HEK293 (cell line): Measurements from ENCODE around the gene CD244.

ENCODE experiments used
- CTCF ChIA-PET: fragments of 350-600 bp; formaldehyde crosslinking; extraction: SDS; loops from one replicate; lab custom pipeline; 2021; ENCODE audit warnings: antibody characterized with exemption; lab: Yijun Ruan, JAX
- POLR2A ChIA-PET: fragments of 300-600 bp; formaldehyde crosslinking; extraction: SDS; loops from one replicate; lab custom pipeline; 2020; ENCODE audit warnings: antibody characterized with exemption, inconsistent platforms; lab: Yijun Ruan, JAX
- H3K27ac ChIP-seq: fragments of 200-500 bp; sonication (Bioruptor generic); 2 replicates; pipeline ENCODE4 v1.5.1; 2014; ENCODE audit warnings: low read depth, low read length, control low read depth, inconsistent platforms; ENCODE audit errors: extremely low read depth
- H3K36me3 ChIP-seq, 2 experiments: fragments of 200-500 bp in 1 of 2; sonication (Bioruptor generic) in 1 of 2; 1 replicate in 1 of 2; 2 replicates in 1 of 2; pipeline ENCODE4 v1.5.1; 2014 to 2017; ENCODE audit warnings: inconsistent platforms in 2 of 2, low read length in 2 of 2; ENCODE audit not compliant: control insufficient read depth in 2 of 2, insufficient read depth in 1 of 2
- H3K4me1 ChIP-seq: fragments of 200-500 bp; sonication (Bioruptor generic); 2 replicates; pipeline ENCODE4 v1.5.1; 2014; ENCODE audit warnings: mild to moderate bottlenecking, low read length, inconsistent platforms; ENCODE audit not compliant: control insufficient read depth, insufficient read depth
- H3K4me3 ChIP-seq: 2 replicates; pipeline ENCODE4 v1.5.1; 2011; ENCODE audit warnings: low read depth, mild to moderate bottlenecking, control low read depth, low read length, moderate library complexity
- H3K9me3 ChIP-seq: fragments of 200-500 bp; sonication (Bioruptor generic); 2 replicates; pipeline ENCODE4 v1.5.1; 2014; ENCODE audit warnings: low read depth, low read length, inconsistent platforms; ENCODE audit not compliant: control insufficient read depth, insufficient read depth
- GFI1B ChIP-seq: fragments of 450-650 bp; formaldehyde crosslinking; IDR thresholded peaks from 2 replicates; pipeline ENCODE4 v1.5.1; 2016; ENCODE audit warnings: missing biosample characterization, missing genetic modification characterization
- GLI2 ChIP-seq: fragments of 450-650 bp; formaldehyde crosslinking; IDR thresholded peaks from 2 replicates; pipeline ENCODE4; 2017; ENCODE audit warnings: missing biosample characterization, missing genetic modification characterization, low read depth, borderline replicate concordance
- GLI4 ChIP-seq: fragments of 450-650 bp; formaldehyde crosslinking; IDR thresholded peaks from 2 replicates; pipeline ENCODE4 v1.5.1; 2016; ENCODE audit warnings: missing biosample characterization, missing genetic modification characterization
- HOXA7 ChIP-seq: sonication (generic); formaldehyde crosslinking; IDR thresholded peaks from 2 replicates; pipeline ENCODE4 v1.8.1; 2022; ENCODE audit warnings: missing genetic modification reagents, borderline replicate concordance
- SP2 ChIP-seq: fragments of 450-650 bp; formaldehyde crosslinking; IDR thresholded peaks from 2 replicates; pipeline ENCODE4 v1.5.1; 2016; ENCODE audit warnings: missing biosample characterization, missing genetic modification characterization
- ZFHX2 ChIP-seq: fragments of 450-650 bp; formaldehyde crosslinking; conservative IDR thresholded peaks from 2 replicates; pipeline ENCODE4 v1.5.1; 2016; ENCODE audit warnings: missing biosample characterization, missing genetic modification characterization
- ZFP41 ChIP-seq: fragments of 450-650 bp; formaldehyde crosslinking; IDR thresholded peaks from 2 replicates; pipeline ENCODE4 v1.5.1; 2016; ENCODE audit warnings: missing biosample characterization, missing genetic modification characterization, borderline replicate concordance
- ZNF140 ChIP-seq: fragments of 450-650 bp; formaldehyde crosslinking; IDR thresholded peaks from 2 replicates; pipeline ENCODE4 v1.5.1; 2016; ENCODE audit warnings: missing biosample characterization, missing genetic modification characterization
- ZNF221 ChIP-seq: fragments of 450-650 bp; formaldehyde crosslinking; IDR thresholded peaks from 2 replicates; pipeline ENCODE4 v1.5.1; 2017; ENCODE audit warnings: missing biosample characterization, missing genetic modification characterization, borderline replicate concordance
- ZNF248 ChIP-seq: fragments of 450-650 bp; formaldehyde crosslinking; IDR thresholded peaks from 2 replicates; pipeline ENCODE4 v1.5.1; 2017; ENCODE audit warnings: missing biosample characterization, missing genetic modification characterization
- ZNF354C ChIP-seq: fragments of 450-650 bp; formaldehyde crosslinking; IDR thresholded peaks from 2 replicates; pipeline ENCODE4 v1.5.1; 2016; ENCODE audit warnings: missing biosample characterization, missing genetic modification characterization, low read depth, borderline replicate concordance
- ZNF623 ChIP-seq: fragments of 450-650 bp; formaldehyde crosslinking; IDR thresholded peaks from 2 replicates; pipeline ENCODE4 v1.5.1; 2016; ENCODE audit warnings: missing biosample characterization, missing genetic modification characterization
- ZNF645 ChIP-seq: fragments of 450-650 bp; formaldehyde crosslinking; IDR thresholded peaks from 2 replicates; pipeline ENCODE4; 2016; ENCODE audit warnings: missing biosample characterization, missing genetic modification characterization
- ZSCAN30 ChIP-seq: fragments of 450-650 bp; IDR thresholded peaks from 2 replicates; pipeline ENCODE4 v1.5.1; 2018; ENCODE audit warnings: missing biosample characterization, mild to moderate bottlenecking, missing genetic modification characterization, moderate library complexity
- TF ChIP-seq, protein P1 (sequence below): IDR thresholded peaks from 2 replicates; pipeline ENCODE4 v1.6.1; 2011; ENCODE audit warnings: mild to moderate bottlenecking, low read depth, low read length, borderline replicate concordance

Gene CD244

DNA sequence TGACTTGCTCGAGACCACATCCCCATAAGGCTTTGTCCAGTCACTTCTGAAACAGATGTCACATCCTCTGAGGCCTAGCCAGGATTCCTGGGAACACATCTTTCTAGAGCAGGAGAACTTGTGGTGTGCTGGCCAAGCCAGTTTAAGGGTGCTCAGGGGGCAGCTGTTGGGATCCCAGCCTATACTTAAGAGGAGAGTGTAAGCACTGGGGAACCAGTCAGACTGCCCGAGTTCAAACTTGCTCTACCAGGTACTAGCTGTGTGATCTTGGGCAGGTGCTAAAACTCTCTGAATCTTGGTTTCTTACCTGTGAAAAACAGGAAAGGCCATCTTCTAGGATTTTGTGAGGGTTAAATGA lies 82.3 kb downstream of the CD244 start:
- Histone ChIP-seq H3K36me3 (no peaks in the 10 kb centered on the region), H3K9me3 (no peaks in the 10 kb centered on the region), H3K27ac (no peak overlapping the region), H3K4me3 (no peak overlapping the region), H3K4me1 (no peaks in the 10 kb centered on the region)
- ChIA-PET POLR2A (no interaction called here), CTCF (interaction anchor here (0.5 to 2.5 kb wide), 22 partner anchors 10 to 420 kb away, joined by 3 to 16 read pairs (median 4); partner anchors contain the start of genes ITLN2 and KLHDC9)
- TF ChIP-seq HOXA7 (CRISPR knock-in tag): no peak
- no peak for TF ChIP-seq ZNF354C (tag by site-specific recombination)
- TF ChIP-seq GLI2 (tag by site-specific recombination): no peak
- TF ChIP-seq SP2 (tag by site-specific recombination): no peak
- no peak for TF ChIP-seq GFI1B (tag by site-specific recombination)
- no peak for TF ChIP-seq ZNF140
- no peak for TF ChIP-seq GLI4 (tag by site-specific recombination)
- no peak for TF ChIP-seq ZFHX2 (tag by site-specific recombination)
- TF ChIP-seq ZNF623 (tag by site-specific recombination): no peak
- TF ChIP-seq, protein P1, sequence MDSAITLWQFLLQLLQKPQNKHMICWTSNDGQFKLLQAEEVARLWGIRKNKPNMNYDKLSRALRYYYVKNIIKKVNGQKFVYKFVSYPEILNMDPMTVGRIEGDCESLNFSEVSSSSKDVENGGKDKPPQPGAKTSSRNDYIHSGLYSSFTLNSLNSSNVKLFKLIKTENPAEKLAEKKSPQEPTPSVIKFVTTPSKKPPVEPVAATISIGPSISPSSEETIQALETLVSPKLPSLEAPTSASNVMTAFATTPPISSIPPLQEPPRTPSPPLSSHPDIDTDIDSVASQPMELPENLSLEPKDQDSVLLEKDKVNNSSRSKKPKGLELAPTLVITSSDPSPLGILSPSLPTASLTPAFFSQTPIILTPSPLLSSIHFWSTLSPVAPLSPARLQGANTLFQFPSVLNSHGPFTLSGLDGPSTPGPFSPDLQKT: no peak
- no peak for TF ChIP-seq ZFP41 (tag by site-specific recombination)
- TF ChIP-seq ZNF248 (tag by site-specific recombination): no peak
- TF ChIP-seq ZNF221 (tag by site-specific recombination): no peak
- TF ChIP-seq ZNF645 (tag by site-specific recombination): no peak
- no peak for TF ChIP-seq ZSCAN30
- TF ChIP-seq, all 188 proteins: peak for 0
